Dendritic cell treated with granulocyte-macrophage colony-stimulating factor and Interleukin-4, amounts not matched to agents 40 ng/mL and 50 ng/mL, for 4 days (primary cell): ENCODE measurements around the gene USP32.

ENCODE experiments used
- H3K27ac Mint-ChIP-seq: one replicate; pipeline ENCODE4 v1.8.0; 2022; ENCODE audit warnings: mild to moderate bottlenecking, mixed read lengths
- H3K27me3 Mint-ChIP-seq: one replicate; pipeline ENCODE4 v1.8.0; 2022; ENCODE audit warnings: mild to moderate bottlenecking, mixed read lengths
- H3K36me3 Mint-ChIP-seq: one replicate; pipeline ENCODE4 v1.8.0; 2022; ENCODE audit warnings: low read depth, mixed read lengths
- H3K4me1 Mint-ChIP-seq: one replicate; pipeline ENCODE4 v1.8.0; 2022; ENCODE audit warnings: low read depth, mixed read lengths
- H3K4me3 Mint-ChIP-seq: one replicate; pipeline ENCODE4 v1.8.0; 2022; ENCODE audit warnings: mild to moderate bottlenecking, moderate library complexity, mixed read lengths
- H3K9me3 Mint-ChIP-seq: one replicate; pipeline ENCODE4 v1.8.0; 2022; ENCODE audit warnings: mixed read lengths
- intact Hi-C: fragments of 100-400 bp; cut with micrococcal nuclease; formaldehyde crosslinking; loops from one replicate; pipeline ENCODE4 v1.15.0; 2022

The USP32 gene

GRCh38 chr17:60304502-60304901 lies 87.4 kb downstream of the USP32 start:
- no peak overlapping the region for H3K27ac Mint-ChIP-seq
- H3K4me3 Mint-ChIP-seq: no peak overlapping the region
- peaks cover 33% of the 10 kb centered on the region for H3K4me1 Mint-ChIP-seq
- intact Hi-C loops: no loop called here
- no peaks in the 10 kb centered on the region for H3K27me3 Mint-ChIP-seq
- peaks cover 38% of the 10 kb centered on the region for H3K36me3 Mint-ChIP-seq
- H3K9me3 Mint-ChIP-seq: no peaks in the 10 kb centered on the region

DNA sequence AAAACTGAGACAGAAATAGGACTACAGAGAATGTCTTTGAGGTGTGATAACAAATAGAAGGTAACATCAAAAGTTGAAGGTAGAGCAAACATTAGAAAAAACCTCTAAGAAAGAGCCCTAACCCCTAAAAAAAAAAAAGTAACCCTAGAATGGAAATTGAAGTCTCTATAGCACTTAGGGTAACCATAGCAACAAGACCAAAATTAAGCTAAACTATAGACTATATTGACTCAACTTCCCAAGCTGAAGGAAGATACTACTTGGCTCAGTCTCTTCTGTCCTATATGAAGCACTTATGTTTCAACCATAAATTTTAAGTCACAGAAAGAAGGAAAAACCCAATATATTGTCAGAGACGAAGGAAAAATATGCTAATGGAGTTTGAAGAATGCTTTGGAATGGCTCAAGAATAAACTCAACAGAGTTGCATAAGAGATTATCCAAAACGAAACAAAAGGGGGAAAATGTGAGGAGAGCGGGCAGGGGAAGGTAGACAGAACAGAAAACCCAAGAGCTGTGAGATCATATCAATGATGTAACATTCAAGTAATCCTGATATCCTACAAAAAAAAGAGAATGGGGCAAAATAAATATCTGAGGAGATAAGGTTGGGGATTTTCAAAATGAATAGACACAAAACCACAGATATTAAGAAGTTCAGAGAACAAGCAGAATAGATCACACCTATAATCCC lies 88.4 kb downstream of the USP32 start:
- H3K9me3 Mint-ChIP-seq: no peaks in the 10 kb centered on the region

DNA sequence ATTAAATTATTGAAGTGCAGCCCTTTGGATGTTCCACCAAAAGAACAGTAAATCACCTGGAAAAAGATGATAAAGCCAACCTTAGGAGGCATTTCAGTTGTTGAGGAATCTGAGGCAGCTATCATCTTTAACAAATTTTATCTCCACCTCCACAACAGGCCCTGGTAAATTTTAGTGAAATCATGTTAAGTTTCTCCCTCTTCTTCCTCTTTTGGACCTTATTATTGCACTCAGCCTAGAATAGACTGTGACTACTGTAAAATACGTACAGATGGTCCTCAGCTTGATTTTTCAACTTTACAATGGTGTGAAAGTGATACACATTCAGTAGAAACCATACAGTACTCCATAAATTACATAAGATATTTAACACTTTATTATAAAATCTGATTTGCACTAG lies 90.3 kb downstream of the USP32 start:
- Mint-ChIP-seq H3K4me3 (no peak overlapping the region), H3K27me3 (no peaks in the 10 kb centered on the region), H3K36me3 (peaks cover 13% of the 10 kb centered on the region), H3K27ac (no peak overlapping the region), H3K4me1 (peaks cover 18% of the 10 kb centered on the region), H3K9me3 (no peaks in the 10 kb centered on the region)
- intact Hi-C loops: no loop called here

More for the DNA sequence above, 88.4 kb downstream of the USP32 start:
- Mint-ChIP-seq H3K36me3 (peaks cover 29% of the 10 kb centered on the region), H3K4me1 (peaks cover 26% of the 10 kb centered on the region), H3K27me3 (no peaks in the 10 kb centered on the region), H3K4me3 (no peak overlapping the region), H3K27ac (peak overlapping the region; percentile 2)
- intact Hi-C loops: no loop called here

GRCh38 chr17:60300949-60301348 lies 91.0 kb downstream of the USP32 start:
- Mint-ChIP-seq H3K4me3 (no peak overlapping the region), H3K36me3 (peaks cover 13% of the 10 kb centered on the region), H3K27me3 (no peaks in the 10 kb centered on the region), H3K9me3 (no peaks in the 10 kb centered on the region), H3K4me1 (peaks cover 16% of the 10 kb centered on the region), H3K27ac (no peak overlapping the region)
- intact Hi-C loops: no loop called here

- H3K36me3 Mint-ChIP-seq: peaks cover 16% of the 10 kb centered on the region
- H3K4me3 Mint-ChIP-seq: no peak overlapping the region
- no peaks in the 10 kb centered on the region for H3K9me3 Mint-ChIP-seq
- H3K4me1 Mint-ChIP-seq: peaks cover 12% of the 10 kb centered on the region
- intact Hi-C loops: no loop called here
- H3K27ac Mint-ChIP-seq: no peak overlapping the region
- H3K27me3 Mint-ChIP-seq: no peaks in the 10 kb centered on the region
These were observed 91.9 kb downstream of the USP32 start for GRCh38 chr17:60300011-60300410.

DNA sequence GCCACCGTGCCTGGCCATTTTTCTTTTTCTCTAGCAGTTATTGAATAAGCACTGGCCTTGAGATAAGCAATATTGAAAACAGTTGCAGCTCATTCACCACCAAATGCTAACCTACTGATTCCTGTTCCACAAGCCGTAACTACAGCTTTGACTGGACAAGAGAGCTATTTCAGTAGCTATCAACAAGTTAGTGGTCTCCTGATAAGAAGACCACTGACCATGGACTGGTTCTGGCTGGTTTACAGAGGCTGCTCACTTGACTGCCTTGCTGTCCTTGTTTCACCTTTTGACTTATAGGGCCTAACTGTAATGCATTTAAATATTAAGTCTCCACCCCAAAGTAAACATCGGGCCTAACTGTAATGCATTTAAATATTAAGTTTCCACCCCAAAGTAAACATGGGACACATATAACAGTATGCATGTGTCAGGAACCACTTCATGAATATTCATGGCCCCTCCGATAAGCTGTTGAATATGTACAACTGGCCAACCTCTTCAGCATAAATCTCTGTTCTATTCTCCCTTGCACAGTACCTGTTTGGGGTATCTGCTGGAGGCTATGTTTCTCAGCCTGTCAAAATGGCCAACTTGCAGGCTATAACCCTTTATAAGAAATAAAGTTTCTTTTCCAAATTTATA lies 94.1 kb downstream of the USP32 start:
- no peaks in the 10 kb centered on the region for H3K4me1 Mint-ChIP-seq
- H3K9me3 Mint-ChIP-seq: no peaks in the 10 kb centered on the region
- peaks cover 26% of the 10 kb centered on the region for H3K36me3 Mint-ChIP-seq
- no peaks in the 10 kb centered on the region for H3K27me3 Mint-ChIP-seq
- intact Hi-C loops: no loop called here
- no peak overlapping the region for H3K4me3 Mint-ChIP-seq
- no peak overlapping the region for H3K27ac Mint-ChIP-seq

DNA sequence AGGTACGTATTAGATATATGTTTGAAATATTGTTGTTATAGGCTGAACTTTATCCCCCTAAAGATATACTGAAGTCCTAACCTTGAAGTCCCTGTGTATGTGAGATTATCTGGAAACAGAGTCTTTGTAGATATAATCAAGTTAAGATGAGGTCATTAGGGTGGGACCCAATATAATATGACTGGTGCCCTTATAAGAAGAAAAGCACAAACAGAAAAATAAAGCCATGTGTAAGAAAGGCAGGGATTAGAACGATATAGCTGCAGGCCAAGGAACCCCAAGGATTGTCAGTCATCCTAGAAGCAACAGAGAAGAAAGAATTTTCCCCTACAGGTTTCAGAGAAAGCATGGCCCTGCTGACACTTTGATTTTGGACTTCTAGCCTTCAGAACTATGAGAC lies 95.8 kb downstream of the USP32 start:
- intact Hi-C loops: no loop called here
- H3K4me3 Mint-ChIP-seq: no peak overlapping the region
- H3K36me3 Mint-ChIP-seq: peaks cover 40% of the 10 kb centered on the region
- H3K9me3 Mint-ChIP-seq: no peaks in the 10 kb centered on the region
- no peak overlapping the region for H3K27ac Mint-ChIP-seq
- H3K27me3 Mint-ChIP-seq: no peaks in the 10 kb centered on the region
- peaks cover 13% of the 10 kb centered on the region for H3K4me1 Mint-ChIP-seq

DNA sequence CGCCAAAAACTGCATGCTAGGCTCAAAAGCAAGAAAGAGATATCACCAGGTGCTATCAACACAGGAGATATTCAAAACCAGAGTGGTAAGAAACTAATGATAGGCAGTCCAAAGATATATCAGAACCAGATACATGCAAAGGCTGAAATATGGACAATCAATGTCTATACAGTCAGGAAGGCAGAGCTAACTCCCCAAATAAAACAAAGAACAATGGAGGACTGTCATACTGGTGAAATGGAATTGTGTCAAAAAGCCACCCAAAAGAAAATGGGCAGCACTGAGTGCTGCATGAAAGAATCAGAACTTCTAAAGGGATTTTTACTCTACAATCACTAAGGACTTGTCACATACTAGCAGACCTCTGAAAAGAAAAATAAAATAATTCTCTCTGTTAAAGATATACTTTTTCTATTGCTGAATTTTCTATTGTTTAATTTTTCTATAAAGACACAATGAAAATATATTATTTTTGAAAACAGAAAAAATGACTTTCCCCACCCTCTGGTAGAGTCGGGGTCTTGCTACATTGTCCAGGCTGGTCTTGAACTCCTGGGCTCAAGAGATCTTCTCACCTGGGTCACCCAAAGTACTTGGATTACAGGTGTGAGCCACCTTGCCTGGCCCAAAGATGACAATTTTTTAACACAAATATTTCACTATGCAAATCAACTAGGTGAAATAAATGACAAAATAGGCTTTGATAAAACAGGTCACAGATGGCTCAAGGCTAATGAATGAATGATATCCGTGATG lies 98.2 kb downstream of the USP32 start:
- Mint-ChIP-seq H3K36me3 (peaks cover 54% of the 10 kb centered on the region), H3K4me3 (no peak overlapping the region), H3K4me1 (peaks cover 13% of the 10 kb centered on the region), H3K27ac (no peak overlapping the region), H3K27me3 (no peaks in the 10 kb centered on the region), H3K9me3 (no peaks in the 10 kb centered on the region)
- intact Hi-C loops: no loop called here

DNA sequence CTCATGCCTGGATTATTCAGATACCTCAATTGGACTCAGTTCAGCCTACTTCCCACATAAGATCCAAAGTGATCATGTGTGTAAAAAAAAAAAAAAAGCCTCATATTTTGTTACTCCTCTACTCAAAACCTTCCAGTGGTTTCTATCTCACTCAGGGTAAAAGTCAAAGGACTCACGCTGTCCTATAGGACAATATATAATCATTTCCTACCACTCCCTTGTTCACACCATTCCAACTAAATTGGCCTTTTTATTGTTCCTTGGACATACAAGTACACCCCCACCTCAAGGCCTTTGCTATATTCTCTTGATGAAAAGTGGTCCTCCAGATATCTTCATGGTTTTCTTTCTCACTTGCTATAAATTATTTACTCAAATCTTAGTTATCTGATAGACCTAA lies 99.2 kb downstream of the USP32 start:
- H3K36me3 Mint-ChIP-seq: peaks cover 65% of the 10 kb centered on the region
- H3K9me3 Mint-ChIP-seq: no peaks in the 10 kb centered on the region
- peaks cover 13% of the 10 kb centered on the region for H3K4me1 Mint-ChIP-seq
- intact Hi-C loops: no loop called here
- H3K27me3 Mint-ChIP-seq: no peaks in the 10 kb centered on the region
- H3K4me3 Mint-ChIP-seq: no peak overlapping the region
- no peak overlapping the region for H3K27ac Mint-ChIP-seq

DNA sequence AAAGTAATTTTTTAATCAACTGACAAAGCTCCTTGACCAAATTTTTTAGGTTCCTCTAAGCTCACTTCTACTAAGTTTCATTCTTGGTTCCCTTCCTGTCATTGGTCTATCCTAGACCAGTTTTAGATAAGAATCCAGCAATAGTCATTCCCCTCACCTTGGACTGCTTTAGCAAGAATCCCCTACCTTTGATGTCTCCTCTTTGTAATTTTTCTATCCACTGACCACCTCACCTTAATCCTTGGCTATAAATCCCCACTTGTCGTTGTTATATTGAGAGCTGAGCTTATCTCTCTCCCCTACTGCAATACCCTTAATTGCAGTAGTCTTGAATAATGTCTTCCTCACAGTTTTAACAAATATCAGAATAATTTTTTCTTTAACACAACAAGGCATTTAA lies 107.2 kb downstream of the USP32 start:
- intact Hi-C loops: no loop called here
- Mint-ChIP-seq H3K9me3 (no peaks in the 10 kb centered on the region), H3K36me3 (peaks cover 63% of the 10 kb centered on the region), H3K27me3 (no peaks in the 10 kb centered on the region), H3K4me3 (no peak overlapping the region), H3K4me1 (peaks cover 20% of the 10 kb centered on the region), H3K27ac (peak overlapping the region; percentile 20)

DNA sequence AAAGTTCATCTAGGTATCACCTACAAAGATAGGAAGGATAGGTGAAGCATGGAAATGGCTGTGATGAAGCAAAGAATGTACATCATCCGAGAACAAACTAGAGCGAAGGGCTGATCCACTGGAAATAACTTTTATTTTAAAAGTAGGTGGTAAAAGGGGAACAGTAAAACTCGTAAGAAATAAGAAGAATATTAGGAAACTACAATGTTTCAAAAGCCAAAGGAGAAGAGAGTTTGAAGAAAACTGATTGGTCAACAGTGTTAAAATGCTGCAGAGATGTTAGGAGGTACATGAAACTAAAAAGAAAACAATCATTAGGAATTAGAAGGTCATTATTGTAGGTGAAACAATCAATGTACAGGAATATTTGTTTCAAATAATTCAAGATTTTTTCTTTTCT lies 108.1 kb downstream of the USP32 start:
- Mint-ChIP-seq H3K4me3 (no peak overlapping the region), H3K9me3 (no peaks in the 10 kb centered on the region), H3K27me3 (no peaks in the 10 kb centered on the region), H3K36me3 (peaks cover 58% of the 10 kb centered on the region), H3K4me1 (peaks cover 20% of the 10 kb centered on the region), H3K27ac (peak overlapping the region; percentile 20)
- intact Hi-C loops: no loop called here

- H3K27ac Mint-ChIP-seq: no peak overlapping the region
- peaks cover 37% of the 10 kb centered on the region for H3K36me3 Mint-ChIP-seq
- intact Hi-C loops: no loop called here
- H3K4me3 Mint-ChIP-seq: no peak overlapping the region
- H3K9me3 Mint-ChIP-seq: no peaks in the 10 kb centered on the region
- no peaks in the 10 kb centered on the region for H3K27me3 Mint-ChIP-seq
- peaks cover 24% of the 10 kb centered on the region for H3K4me1 Mint-ChIP-seq
These were observed 111.3 kb downstream of the USP32 start for GRCh38 chr17:60280673-60281072.

DNA sequence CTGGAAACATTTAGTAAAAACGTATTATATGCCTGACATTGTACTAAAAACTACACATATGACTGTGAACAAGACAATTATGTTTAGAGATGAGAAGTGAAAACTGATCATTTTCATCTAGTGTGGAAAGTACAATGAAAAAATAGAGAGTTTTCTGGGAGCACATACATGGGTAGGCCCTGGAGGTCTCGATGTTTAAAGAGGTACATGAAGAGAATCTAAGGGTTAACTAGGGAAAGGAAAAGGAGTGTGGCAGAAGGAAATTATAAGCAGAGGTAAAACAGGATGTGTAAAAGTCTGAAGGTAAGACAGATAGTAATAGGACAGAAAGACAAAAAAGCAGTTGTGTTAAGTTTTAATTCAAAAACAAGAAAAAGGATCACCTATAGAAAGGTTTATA lies 113.7 kb downstream of the USP32 start:
- Mint-ChIP-seq H3K36me3 (peaks cover 28% of the 10 kb centered on the region), H3K4me1 (peaks cover 5% of the 10 kb centered on the region), H3K9me3 (no peaks in the 10 kb centered on the region), H3K4me3 (no peak overlapping the region), H3K27ac (no peak overlapping the region), H3K27me3 (no peaks in the 10 kb centered on the region)
- intact Hi-C loops: no loop called here

DNA sequence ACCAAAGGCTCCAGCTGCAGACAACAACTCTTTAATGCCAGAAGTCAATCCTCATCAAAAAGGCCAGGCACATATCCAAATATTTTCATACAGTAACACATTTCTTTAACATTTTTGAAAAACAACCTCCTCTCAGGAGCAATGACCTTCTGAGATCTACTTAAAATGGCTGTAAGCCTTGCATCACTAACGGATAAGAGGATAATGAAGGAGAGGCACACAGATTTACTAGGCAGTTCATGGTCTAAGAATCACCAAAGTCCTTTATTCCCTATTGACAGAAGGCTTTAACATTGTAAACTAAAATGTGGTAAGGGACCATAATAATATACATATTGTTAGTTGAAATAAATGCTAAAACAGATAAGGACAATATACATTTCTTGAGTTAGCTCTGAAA lies 114.7 kb downstream of the USP32 start:
- H3K27ac Mint-ChIP-seq: no peak overlapping the region
- H3K9me3 Mint-ChIP-seq: no peaks in the 10 kb centered on the region
- intact Hi-C loops: no loop called here
- no peak overlapping the region for H3K4me3 Mint-ChIP-seq
- H3K36me3 Mint-ChIP-seq: peaks cover 27% of the 10 kb centered on the region
- H3K4me1 Mint-ChIP-seq: peaks cover 5% of the 10 kb centered on the region
- no peaks in the 10 kb centered on the region for H3K27me3 Mint-ChIP-seq
